Smooth muscle cell (in vitro differentiated cells): ENCODE data around the gene CEACAM4. TPM values are rescaled to one million over a fixed set of nuclear protein-coding genes. Genes with fewer than 3 reads are reported as not detected.

Source experiments
- DNase-seq: peaks from one replicate; lab custom pipeline; 2025; ENCODE audit not compliant: unreplicated experiment; lab: John Stamatoyannopoulos, UW
- H2AFZ ChIP-seq: fragments of 200-600 bp; sonication (generic); 2 replicates; pipeline ENCODE4 v1.6.0; 2016; ENCODE audit warnings: antibody characterized with exemption, low read depth, mild to moderate bottlenecking
- H3F3A ChIP-seq: fragments of 200-600 bp; sonication (generic); 2 replicates; pipeline ENCODE4 v1.6.0; 2017; ENCODE audit warnings: antibody characterized with exemption, low read depth
- H3K27ac ChIP-seq: fragments of 200-600 bp; sonication (generic); 2 replicates; pipeline ENCODE4 v1.5.1; 2016; ENCODE audit warnings: low read depth, mild to moderate bottlenecking
- H3K27me3 ChIP-seq: fragments of 200-600 bp; sonication (generic); 2 replicates; pipeline ENCODE4 v1.6.1; 2016; ENCODE audit warnings: low read depth, mild to moderate bottlenecking
- H3K36me3 ChIP-seq: fragments of 200-600 bp; sonication (generic); 2 replicates; pipeline ENCODE4 v1.5.1; 2016; ENCODE audit warnings: low read depth
- H3K4me1 ChIP-seq: fragments of 200-600 bp; sonication (generic); 2 replicates; pipeline ENCODE4 v1.5.1; 2016; ENCODE audit warnings: low read depth
- H3K4me2 ChIP-seq: fragments of 200-600 bp; sonication (generic); 2 replicates; pipeline ENCODE4 v1.6.0; 2016; ENCODE audit warnings: mild to moderate bottlenecking
- H3K4me3 ChIP-seq: fragments of 200-600 bp; sonication (generic); 2 replicates; pipeline ENCODE4 v1.5.1; 2016; ENCODE audit warnings: mild to moderate bottlenecking
- H3K79me2 ChIP-seq: fragments of 200-600 bp; sonication (generic); 2 replicates; pipeline ENCODE4 v1.6.0; 2016; ENCODE audit warnings: low read depth, mild to moderate bottlenecking
- H3K9ac ChIP-seq: fragments of 200-600 bp; sonication (generic); 2 replicates; pipeline ENCODE4 v1.6.0; 2016; ENCODE audit warnings: low read depth
- H3K9me3 ChIP-seq: fragments of 200-600 bp; sonication (generic); replicated peaks from 2 replicates; pipeline ENCODE4 v1.5.1; 2016; ENCODE audit warnings: low read depth
- H4K20me1 ChIP-seq: fragments of 200-600 bp; sonication (generic); 2 replicates; pipeline ENCODE4 v1.6.0; 2016; ENCODE audit warnings: low read depth
- WGBS: methylation state at CpG from one replicate; pipeline ENCODE4 v1.1.7; 2016; ENCODE audit warnings: low lambda C conversion rate; 5-methylcytosine and 5-hydroxymethylcytosine counted together
- polyA plus RNA-seq: library from polyadenylated mRNA; unstranded; fragments of >200 nt; fragmentation: Nextera tagmentation; extraction: Ambion mirVana; gene quantifications from 2 replicates; pipeline ENCODE4 v1.2.1, GENCODE V29; 2016
- total RNA-seq: library from RNA; depleted of rRNA; stranded (reverse); fragments of >200 nt; gene quantifications from 2 replicates; pipeline ENCODE4 v1.2.3, GENCODE V29; 2014
- TF ChIP-seq, protein P1 (sequence below): fragments of 200-600 bp; sonication (generic); IDR thresholded peaks from 2 replicates; pipeline ENCODE4 v1.5.1; 2017; ENCODE audit warnings: borderline replicate concordance, mild to moderate bottlenecking, antibody characterized with exemption; ENCODE audit not compliant: insufficient read depth, poor library complexity, severe bottlenecking

Gene CEACAM4
- total and polyA plus RNA-seq, 2 experiments from 2014 or later, result not detected

GRCh38 chr19:41599175-41599966 is 27.5 kb downstream of the CEACAM4 start:
- no peaks in the 10 kb centered on the region for H3K4me1 ChIP-seq
- H2AFZ ChIP-seq, result no peak overlapping the region
- no peak overlapping the region for H3K4me2 ChIP-seq
- no peak for DNase-seq
- H4K20me1 ChIP-seq, result no peaks in the 10 kb centered on the region
- no peaks in the 10 kb centered on the region for H3K79me2 ChIP-seq
- TF ChIP-seq, protein P1, sequence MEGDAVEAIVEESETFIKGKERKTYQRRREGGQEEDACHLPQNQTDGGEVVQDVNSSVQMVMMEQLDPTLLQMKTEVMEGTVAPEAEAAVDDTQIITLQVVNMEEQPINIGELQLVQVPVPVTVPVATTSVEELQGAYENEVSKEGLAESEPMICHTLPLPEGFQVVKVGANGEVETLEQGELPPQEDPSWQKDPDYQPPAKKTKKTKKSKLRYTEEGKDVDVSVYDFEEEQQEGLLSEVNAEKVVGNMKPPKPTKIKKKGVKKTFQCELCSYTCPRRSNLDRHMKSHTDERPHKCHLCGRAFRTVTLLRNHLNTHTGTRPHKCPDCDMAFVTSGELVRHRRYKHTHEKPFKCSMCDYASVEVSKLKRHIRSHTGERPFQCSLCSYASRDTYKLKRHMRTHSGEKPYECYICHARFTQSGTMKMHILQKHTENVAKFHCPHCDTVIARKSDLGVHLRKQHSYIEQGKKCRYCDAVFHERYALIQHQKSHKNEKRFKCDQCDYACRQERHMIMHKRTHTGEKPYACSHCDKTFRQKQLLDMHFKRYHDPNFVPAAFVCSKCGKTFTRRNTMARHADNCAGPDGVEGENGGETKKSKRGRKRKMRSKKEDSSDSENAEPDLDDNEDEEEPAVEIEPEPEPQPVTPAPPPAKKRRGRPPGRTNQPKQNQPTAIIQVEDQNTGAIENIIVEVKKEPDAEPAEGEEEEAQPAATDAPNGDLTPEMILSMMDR, result no peak
- no peaks in the 10 kb centered on the region for H3K36me3 ChIP-seq
- H3K27me3 ChIP-seq, result no peaks in the 10 kb centered on the region
- no peak overlapping the region for H3K9ac ChIP-seq
- H3K4me3 ChIP-seq, result no peak overlapping the region
- 56% methylated on average over 6 of the region's 6 CpGs for WGBS
- no peaks in the 10 kb centered on the region for H3K9me3 ChIP-seq
- no peaks in the 10 kb centered on the region for H3F3A ChIP-seq
- H3K27ac ChIP-seq, result no peak overlapping the region

DNA sequence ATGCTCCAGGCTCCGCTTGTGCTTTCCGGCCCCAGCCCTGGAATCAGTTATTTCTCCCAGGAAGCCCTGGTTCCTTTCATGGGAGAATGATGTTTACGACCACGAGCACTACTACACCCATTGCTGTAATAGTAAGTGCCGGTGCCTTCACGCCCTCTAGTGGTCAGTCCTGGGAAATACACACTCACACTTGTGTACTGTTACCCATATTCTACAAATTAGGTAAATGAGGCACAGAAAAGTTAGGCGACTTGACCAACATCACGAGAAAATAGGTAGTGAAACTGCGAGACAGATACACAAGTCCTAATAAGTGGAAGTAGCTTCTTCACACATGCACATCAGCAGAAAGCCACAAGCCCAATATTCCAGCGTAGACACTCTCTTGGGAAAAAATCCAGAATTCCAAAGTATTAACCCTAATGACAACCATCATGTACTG is 29.3 kb downstream of the CEACAM4 start:
- no peaks in the 10 kb centered on the region for H4K20me1 ChIP-seq
- peak; percentile 1 for DNase-seq
- H3K4me1 ChIP-seq, result no peaks in the 10 kb centered on the region
- no peaks in the 10 kb centered on the region for H3K27me3 ChIP-seq
- no peak overlapping the region for H3K4me2 ChIP-seq
- no peaks in the 10 kb centered on the region for H3K9me3 ChIP-seq
- no peaks in the 10 kb centered on the region for H3K79me2 ChIP-seq
- no peaks in the 10 kb centered on the region for H3F3A ChIP-seq
- TF ChIP-seq, protein P1, result peak; percentile 70
- WGBS, result 29% methylated on average over 10 of the region's 10 CpGs
- H3K9ac ChIP-seq, result no peak overlapping the region
- no peak overlapping the region for H2AFZ ChIP-seq
- H3K36me3 ChIP-seq, result no peaks in the 10 kb centered on the region
- H3K27ac ChIP-seq, result no peak overlapping the region
- H3K4me3 ChIP-seq, result no peak overlapping the region

GRCh38 chr19:41595890-41596280 is 31.0 kb downstream of the CEACAM4 start:
- Histone ChIP-seq H3K79me2 (no peaks in the 10 kb centered on the region), H3K9ac (no peak overlapping the region), H4K20me1 (no peaks in the 10 kb centered on the region), H3K27me3 (no peaks in the 10 kb centered on the region), H3K4me2 (no peak overlapping the region), H3K9me3 (no peaks in the 10 kb centered on the region), H2AFZ (no peak overlapping the region), H3K4me1 (no peaks in the 10 kb centered on the region), H3F3A (no peaks in the 10 kb centered on the region), H3K27ac (no peak overlapping the region), H3K4me3 (no peak overlapping the region), H3K36me3 (no peaks in the 10 kb centered on the region)
- 59% methylated on average over 3 of the region's 3 CpGs for WGBS
- TF ChIP-seq, protein P1, result no peak
- no peak for DNase-seq

GRCh38 chr19:41595258-41595889 is 31.5 kb downstream of the CEACAM4 start:
- H3K4me3 ChIP-seq, result no peak overlapping the region
- H3K79me2 ChIP-seq, result no peaks in the 10 kb centered on the region
- H4K20me1 ChIP-seq, result no peaks in the 10 kb centered on the region
- no peak overlapping the region for H2AFZ ChIP-seq
- no peaks in the 10 kb centered on the region for H3K27me3 ChIP-seq
- no peak overlapping the region for H3K9ac ChIP-seq
- no peak for DNase-seq
- TF ChIP-seq, protein P1, result peak; percentile 27
- H3K9me3 ChIP-seq, result no peaks in the 10 kb centered on the region
- no peaks in the 10 kb centered on the region for H3F3A ChIP-seq
- WGBS, result 40% methylated on average over 4 of the region's 4 CpGs
- H3K36me3 ChIP-seq, result no peaks in the 10 kb centered on the region
- H3K27ac ChIP-seq, result no peak overlapping the region
- no peaks in the 10 kb centered on the region for H3K4me1 ChIP-seq
- no peak overlapping the region for H3K4me2 ChIP-seq
